Measurements from ENCODE around the gene DOCK11. TPM values are rescaled to one million over a fixed set of nuclear protein-coding genes. Genes with fewer than 3 reads are reported as not detected.

The DOCK11 gene
- total and polyA plus RNA-seq, 2 of the 4 experiments (the other 2 are of a cell fraction), result 3.9 to 13.1 TPM

GRCh38 chrX:118508635-118509034, 13.0 kb downstream of the DOCK11 start:
- no TSS peak for BruUV-seq (replicated peaks)
- Histone ChIP-seq H4K20me1 (ENCODE audit: insufficient read depth, low read length) (no peaks in the 10 kb centered on the region; the same call in 1 of the 2 replicates), H2BK5ac (ENCODE audit: low read depth, low read length, poor library complexity, severe bottlenecking) (no peak overlapping the region), H3K56ac (ENCODE audit: extremely low read depth, insufficient read depth, low read length) (no peak overlapping the region), H3K4me2 (ENCODE audit: low read depth, low read length) (no peak overlapping the region), H3K4ac (ENCODE audit: low read depth, low read length) (no peak overlapping the region), H3K79me1 (ENCODE audit: low read depth in 1 of 2, low read length in 2 of 2) (0 out of 4 replicates have a peak, but pooled peaks cover 2 to 5% of the 10 kb centered on the region in 2 experiments), H3K27me3 (ENCODE audit: control insufficient read depth, insufficient read depth, low read length) (no peaks in the 10 kb centered on the region), H4K8ac (ENCODE audit: low read depth in 2 of 2, low read length in 2 of 2) (no peak overlapping the region), H2AK5ac (ENCODE audit: low read depth, low read length) (no peak overlapping the region), H2BK15ac (ENCODE audit: low read depth, low read length) (no peak overlapping the region), H3K4me1 (ENCODE audit: control insufficient read depth, insufficient read depth, low read length) (no peaks in the 10 kb centered on the region), H4K91ac (ENCODE audit: insufficient read depth, low read depth, low read length) (no peak overlapping the region), H4K5ac (ENCODE audit: low read depth, low read length) (no peak overlapping the region), H2BK120ac (ENCODE audit: low read depth, low read length) (no peak overlapping the region), H2AK9ac (replicated peaks; ENCODE audit: low read depth, low read length, poor library complexity) (no peak overlapping the region), H3K9me3 (ENCODE audit: control insufficient read depth, insufficient read depth, low read length) (no peaks in the 10 kb centered on the region), H3K4me3 (ENCODE audit: insufficient read depth, low read depth, low read length) (no peak overlapping the region), H2BK20ac (ENCODE audit: low read depth, low read length) (no peak overlapping the region), H3K36me3 (ENCODE audit: control insufficient read depth, insufficient read depth, low read length) (no peaks in the 10 kb centered on the region), H3K14ac (replicated peaks; ENCODE audit: low read depth, low read length) (no peak overlapping the region), H2AFZ (replicated peaks; ENCODE audit: low read length, poor library complexity) (no peak overlapping the region), H3K9ac (ENCODE audit: low read depth, low read length) (no peak overlapping the region), H3K27ac (ENCODE audit: insufficient read depth, low read length) (no peak overlapping the region), H3K23ac (ENCODE audit: low read depth, low read length) (no peak overlapping the region), H3K18ac (ENCODE audit: low read depth, low read length) (no peak overlapping the region), H3K9me1 (ENCODE audit: insufficient read depth, low read length) (no peaks in the 10 kb centered on the region; the same call in 1 of the 2 replicates)
- dilution Hi-C loops (cut with HindIII; ENCODE audit: low sequenced_read_pairs, unreplicated experiment) (no loop called here), intact Hi-C loops (cut with micrococcal nuclease) (no loop called here), in situ Hi-C loops (cut with MboI; ENCODE audit: low sequenced_read_pairs) (no loop called here)
- TF ChIP-seq RFX5 (IDR thresholded peaks at IDR 0.05; ENCODE audit: low read depth, low read length), result no peak
- TF ChIP-seq SMC3 (IDR thresholded peaks at IDR 0.05; ENCODE audit: low read depth, low read length), result no peak
- TF ChIP-seq POLR2A (IDR thresholded peaks at IDR 0.05; ENCODE audit: low read depth, low read length), result no peak
- no peak for TF ChIP-seq CHD1 (IDR thresholded peaks at IDR 0.05; ENCODE audit: low read depth, low read length)
- TF ChIP-seq NFE2L2 (IDR thresholded peaks at IDR 0.05; ENCODE audit: low read depth, low read length), result no peak
- no peak for TF ChIP-seq RAD21 (IDR thresholded peaks at IDR 0.05; ENCODE audit: low read length)
- no peak for TF ChIP-seq CTCF (conservative IDR thresholded peaks at IDR 0.05; ENCODE audit: low read depth, low read length)
- TF ChIP-seq RCOR1 (IDR thresholded peaks at IDR 0.05; ENCODE audit: insufficient replicate concordance, low read length), result no peak
- no peak for TF ChIP-seq MXI1 (IDR thresholded peaks at IDR 0.05; ENCODE audit: borderline replicate concordance, low read depth, low read length)
- TF ChIP-seq MAFK (IDR thresholded peaks at IDR 0.05; ENCODE audit: low read depth, low read length), result no peak
- CTCF ChIA-PET, result no interaction called here
- DNase-seq (no peak), ATAC-seq (ENCODE audit: low read depth) (no peak)
- POLR2A ChIA-PET (ENCODE audit: unreplicated experiment), result no interaction called here
- WGBS, 2 experiments (ENCODE audit: extremely low coverage in 2 of 2, insufficient read length in 1 of 2), result no CpG with 5 or more reads among the region's 6 CpGs
